Thyroid gland (tissue), 4 donors: ENCODE data around the gene AIG1.

Experiments used
- POLR2A ChIP-seq, 2 donors: fragments of 450-650 bp; IDR thresholded peaks; one replicate each; pipeline ENCODE4 v1.6.1; 2017; ENCODE audit warnings: antibody characterized with exemption in 2 of 2, mild to moderate bottlenecking in 2 of 2, moderate library complexity in 1 of 2
- TF ChIP-seq, protein P1 (sequence below), 6 experiments: fragments of 200-600 bp in 3 of 6; fragments of 450-650 bp in 3 of 6; sonication (generic) in 3 of 6; IDR thresholded peaks; one replicate each; pipeline ENCODE4 v1.5.1; 2016 to 2019; ENCODE audit warnings: antibody characterized with exemption in 6 of 6, mild to moderate bottlenecking in 2 of 6, inconsistent platforms in 1 of 6, moderate library complexity in 1 of 6

- no peak for TF ChIP-seq POLR2A (IDR thresholded peaks at IDR 0.05)
- TF ChIP-seq, protein P1, sequence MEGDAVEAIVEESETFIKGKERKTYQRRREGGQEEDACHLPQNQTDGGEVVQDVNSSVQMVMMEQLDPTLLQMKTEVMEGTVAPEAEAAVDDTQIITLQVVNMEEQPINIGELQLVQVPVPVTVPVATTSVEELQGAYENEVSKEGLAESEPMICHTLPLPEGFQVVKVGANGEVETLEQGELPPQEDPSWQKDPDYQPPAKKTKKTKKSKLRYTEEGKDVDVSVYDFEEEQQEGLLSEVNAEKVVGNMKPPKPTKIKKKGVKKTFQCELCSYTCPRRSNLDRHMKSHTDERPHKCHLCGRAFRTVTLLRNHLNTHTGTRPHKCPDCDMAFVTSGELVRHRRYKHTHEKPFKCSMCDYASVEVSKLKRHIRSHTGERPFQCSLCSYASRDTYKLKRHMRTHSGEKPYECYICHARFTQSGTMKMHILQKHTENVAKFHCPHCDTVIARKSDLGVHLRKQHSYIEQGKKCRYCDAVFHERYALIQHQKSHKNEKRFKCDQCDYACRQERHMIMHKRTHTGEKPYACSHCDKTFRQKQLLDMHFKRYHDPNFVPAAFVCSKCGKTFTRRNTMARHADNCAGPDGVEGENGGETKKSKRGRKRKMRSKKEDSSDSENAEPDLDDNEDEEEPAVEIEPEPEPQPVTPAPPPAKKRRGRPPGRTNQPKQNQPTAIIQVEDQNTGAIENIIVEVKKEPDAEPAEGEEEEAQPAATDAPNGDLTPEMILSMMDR (IDR thresholded peaks at IDR 0.05), result no peak
Observed at GRCh38 chr6:143215363-143215762, 154.7 kb downstream of the AIG1 start.
